Activated CD4-positive, alpha-beta T cell treated with anti-CD3 and anti-CD28 coated beads for 1 hour (primary cell): ENCODE results near the gene KLHL4.
"Not testable (repeated sequence)": the region's sequence is repeated elsewhere in the genome, so short reads cannot be mapped to it uniquely, and the experiment has no call there.

Source experiments
- DNase-seq: peaks from one replicate; pipeline ENCODE4 v3.0.0-alpha.2; 2020

Gene KLHL4

DNA sequence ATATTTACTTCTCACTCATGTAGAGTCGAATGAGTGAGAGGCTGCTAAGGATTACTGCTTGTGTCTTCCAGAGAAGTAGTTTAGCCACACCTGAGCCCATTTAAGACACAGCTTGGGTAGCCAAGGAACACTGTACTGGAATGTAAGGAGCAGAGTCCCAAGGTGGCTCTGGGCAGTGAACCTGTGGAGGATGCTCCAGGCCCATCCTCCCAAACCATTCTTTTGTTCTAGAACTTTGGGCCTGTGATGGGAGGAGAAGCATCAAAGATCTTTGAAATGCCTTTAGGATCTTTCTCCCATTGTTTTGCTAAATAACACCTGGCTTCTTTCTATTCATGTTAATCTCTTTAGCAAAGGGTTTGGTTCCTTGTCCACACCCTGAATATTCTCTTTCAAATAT lies 162.2 kb downstream of the KLHL4 start:
- no peak for DNase-seq

GRCh38 chrX:87687703-87688102 lies 170.1 kb downstream of the KLHL4 start:
- no peak for DNase-seq

- not testable (repeated sequence) for DNase-seq
Measured at GRCh38 chrX:87688113-87688748, 170.6 kb downstream of the KLHL4 start.

DNA sequence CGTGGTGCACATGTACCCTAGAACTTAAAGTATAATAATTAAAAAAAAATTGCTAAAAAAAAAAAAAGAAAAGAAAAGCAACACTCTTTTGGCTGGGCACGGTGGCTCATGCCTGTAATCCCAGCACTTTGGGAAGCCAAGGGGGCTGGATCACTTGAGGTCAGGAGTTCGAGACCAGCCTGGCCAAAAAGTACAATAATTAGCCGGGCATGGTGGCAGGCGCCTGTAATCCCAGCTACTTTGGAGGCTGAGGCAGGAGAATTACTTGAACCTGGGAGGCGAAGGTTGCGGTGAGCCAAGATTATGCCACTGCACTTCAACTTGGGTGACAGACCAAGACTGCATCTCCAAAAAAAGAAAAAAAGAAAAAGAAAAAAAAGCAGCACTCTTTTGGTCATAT lies 171.6 kb downstream of the KLHL4 start:
- not testable (repeated sequence) for DNase-seq

- no peak for DNase-seq
Measured at GRCh38 chrX:87693204-87693603, 175.6 kb downstream of the KLHL4 start.

GRCh38 chrX:87697409-87697808 lies 179.8 kb downstream of the KLHL4 start:
- no peak for DNase-seq

DNA sequence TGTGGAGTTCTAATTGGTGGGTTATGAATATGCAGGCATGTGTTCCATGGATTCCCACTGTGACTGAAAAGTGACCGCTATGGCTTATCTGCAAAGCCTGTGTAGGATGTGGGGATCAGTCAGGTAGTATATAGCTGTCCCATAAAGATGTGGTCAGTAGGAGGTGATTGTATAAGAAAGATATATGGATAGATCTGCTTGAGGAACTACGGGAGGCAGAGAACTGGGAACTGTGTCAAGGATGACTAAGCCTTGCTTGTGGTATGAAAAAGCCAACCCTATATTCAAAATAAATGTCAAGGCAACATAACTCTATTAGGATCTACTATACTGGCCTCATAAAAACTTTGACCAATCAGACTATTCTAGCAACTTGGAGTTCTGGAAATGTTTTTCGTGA lies 185.2 kb downstream of the KLHL4 start:
- DNase-seq, result no peak

- not testable (repeated sequence) for DNase-seq
Measured at GRCh38 chrX:87703469-87703868, 185.9 kb downstream of the KLHL4 start.

DNA sequence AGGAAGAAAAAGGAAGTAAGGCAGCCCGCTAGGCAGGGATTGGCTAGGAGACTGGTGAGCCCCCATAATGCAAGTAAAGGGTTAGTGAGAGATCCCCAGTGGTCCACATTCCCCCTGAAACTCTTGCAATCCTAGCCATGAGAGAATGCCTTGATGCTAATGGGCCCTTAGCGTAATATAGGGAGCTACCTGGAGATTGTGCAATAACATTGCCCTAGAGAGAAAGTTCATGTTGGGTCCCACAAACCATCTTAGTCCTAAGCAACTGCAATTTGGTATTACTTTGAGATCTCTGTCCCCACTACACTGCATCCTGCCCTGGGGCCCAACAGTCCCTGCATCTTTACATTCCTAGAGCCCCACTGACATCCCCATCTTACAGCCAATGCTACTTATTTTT lies 188.5 kb downstream of the KLHL4 start:
- DNase-seq, result no peak

GRCh38 chrX:87710580-87710979 lies 193.0 kb downstream of the KLHL4 start:
- DNase-seq, result no peak
